Kidney (tissue), 22 donors: ENCODE results near the gene AHSG. TPM values are rescaled to one million over a fixed set of nuclear protein-coding genes. Genes with fewer than 3 reads are reported as not detected.

Source experiments
- DNase-seq, 5 donors: peaks; one replicate each; pipeline ENCODE4 v3.0.0-alpha.2; 2013 to 2020
- FAIRE-seq: peaks from 2 replicates; lab custom pipeline; 2012; peaks lifted over from hg19 to GRCh38; lab: Jason Lieb, UNC
- H3K27ac ChIP-seq, 2 donors: one replicate each; pipeline ENCODE4 v1.7.0; 2013; ENCODE audit warnings: low read depth in 2 of 2, low read length in 2 of 2, inconsistent platforms in 1 of 2
- H3K27me3 ChIP-seq: one replicate; pipeline ENCODE4 v1.7.1; 2013; ENCODE audit warnings: low read length, inconsistent platforms; ENCODE audit not compliant: control insufficient read depth, insufficient read depth
- H3K36me3 ChIP-seq, 3 donors: one replicate each; pipeline versions ENCODE4 v1.7.0 to v1.7.1; 2013; ENCODE audit warnings: low read length in 3 of 3, control low read depth in 1 of 3, inconsistent platforms in 1 of 3; ENCODE audit not compliant: insufficient read depth in 3 of 3, control insufficient read depth in 2 of 3
- H3K4me1 ChIP-seq, 3 donors: one replicate each; pipeline versions ENCODE4 v1.7.0 to v1.7.1; 2013; ENCODE audit warnings: low read length in 3 of 3, inconsistent platforms in 1 of 3, low read depth in 1 of 3; ENCODE audit not compliant: control insufficient read depth in 2 of 3, insufficient read depth in 2 of 3
- H3K4me3 ChIP-seq, 3 donors: one replicate each; pipeline versions ENCODE4 v1.7.0 to v1.8.1; 2013; ENCODE audit warnings: low read length in 3 of 3, control low read depth in 1 of 3, inconsistent platforms in 1 of 3
- H3K9ac ChIP-seq, 3 donors: one replicate each; pipeline versions ENCODE4 v1.7.0 to v1.7.1; 2013; ENCODE audit warnings: low read length in 3 of 3, control low read depth in 1 of 3, inconsistent platforms in 1 of 3
- H3K9me3 ChIP-seq, 3 donors: one replicate each; pipeline versions ENCODE4 v1.7.0 to v1.7.1; 2013; ENCODE audit warnings: low read length in 3 of 3, control low read depth in 1 of 3, inconsistent platforms in 1 of 3; ENCODE audit not compliant: control insufficient read depth in 2 of 3, insufficient read depth in 1 of 3
- CTCF ChIP-seq: IDR thresholded peaks from 3 replicates; pipeline ENCODE4 v1.5.1; 2012; ENCODE audit warnings: mild to moderate bottlenecking, moderate library complexity, borderline replicate concordance; ENCODE audit not compliant: insufficient read depth; ENCODE audit errors: extremely low read depth
- intact Hi-C: fragments of 100-400 bp; cut with DNase I; formaldehyde crosslinking; loops from one replicate; pipeline ENCODE4 v1.11.1; 2022
- long read RNA-seq, 10 donors: library from polyadenylated mRNA in 1 of 10; unstranded in 1 of 10; transcript quantifications; one replicate each; pipeline ENCODE4 v2.0.0 and lab custom pipeline, GENCODE V29; 2021 to 2026
- polyA plus RNA-seq: library from polyadenylated mRNA; stranded (reverse); fragments of 350-450 nt; fragmentation: Illumina TruSeq; extraction: RNeasy Lipid Tissue Mini Kit (QIAGEN cat#74804); gene quantifications from one replicate; pipeline ENCODE4 v1.2.3, GENCODE V29; 2014; ENCODE audit warnings: low read depth, low replicate concordance; ENCODE audit not compliant: insufficient read depth
- total RNA-seq: library from RNA; stranded (reverse); fragmentation: NEBNext Ultra II Directional; extraction: Animal tissue kit (Norgen Biotek cat#: 25700); gene quantifications from one replicate; pipeline ENCODE4 v1.2.1, GENCODE V29; 2021
- donor health status: control.
- donor health status: control.
- donor health status: control.
- donor health status: control.
- donor health status: control.
- donor health status: DM: yes; HTN: yes; CAD: no.
- donor health status: Normal renal cell carcinoma (clear cell type).

Gene AHSG
- total RNA-seq = not detected
- 0.34 TPM for polyA plus RNA-seq
- long read RNA-seq, donor 1 = 0 reads
- long read RNA-seq, donor 2, transcript AHSG-202 (7 exons, 1,711 nt) = major isoform, 8 of 8 reads
- long read RNA-seq, donor 2, partial matches to known transcripts = 0 of 8 reads
- long read RNA-seq, donor 2, other reads (novel, unspliced or antisense) = 0 of 8 reads
- long read RNA-seq, donor 3, transcript AHSG-202 (7 exons, 1,711 nt) = major isoform, 8 of 9 reads
- long read RNA-seq, donor 3, partial matches to known transcripts = 0 of 9 reads
- long read RNA-seq, donor 3, other reads (novel, unspliced or antisense) = 0 of 9 reads
- long read RNA-seq, donor 4, partial matches to known transcripts = 0 of 1 reads
- long read RNA-seq, donor 4, other reads (novel, unspliced or antisense) = 0 of 1 reads
- long read RNA-seq, donor 5, transcript AHSG-202 (7 exons, 1,711 nt) = major isoform, 5 of 14 reads
- long read RNA-seq, donor 5, partial matches to known transcripts = 8 of 14 reads
- long read RNA-seq, donor 5, other reads (novel, unspliced or antisense) = 0 of 14 reads
- long read RNA-seq, donor 6 = 0 reads
- long read RNA-seq, donor 7 = 0 reads
- long read RNA-seq, donor 8 = 0 reads
- long read RNA-seq, donor 9 = 0 reads
- long read RNA-seq, donor 10 = 0 reads

- Histone ChIP-seq H3K9ac (no peak within 1 kb of the TSS), H3K4me3 (no peak within 1 kb of the TSS), H3K27me3 (no peaks in the 10 kb centered on the region), H3K36me3 (no peaks in the 10 kb centered on the region), H3K9me3 (no peaks in the 10 kb centered on the region), H3K4me1 (peaks cover 0 to 5% (median 0%) of the 10 kb centered on the region in 3 donors), H3K27ac (no peak within 1 kb of the TSS)
- intact Hi-C loops = loop anchor here (10.0 kb wide), 1 partner anchor 638 kb away; no protein-coding TSS in a partner anchor
- no peak for FAIRE-seq
- no peak for TF ChIP-seq CTCF
- DNase-seq = no peak
These were observed at the start of gene AHSG for GRCh38 chr3:186612721-186613636. AHSG (plus strand) TSS chr3:186613060; CDS start chr3:186613142, 82 bp downstream.

GRCh38 chr3:186564586-186564985 lies 48.3 kb upstream of the AHSG start:
- DNase-seq (no peak), FAIRE-seq (no peak)
- Histone ChIP-seq H3K36me3 (no peaks in the 10 kb centered on the region), H3K9ac (no peak overlapping the region), H3K9me3 (no peaks in the 10 kb centered on the region), H3K4me3 (no peak overlapping the region), H3K4me1 (peaks cover 0 to 12% (median 0%) of the 10 kb centered on the region in 3 donors), H3K27me3 (no peaks in the 10 kb centered on the region), H3K27ac (no peak overlapping the region)
- intact Hi-C loops = no loop called here
- no peak for TF ChIP-seq CTCF

DNA sequence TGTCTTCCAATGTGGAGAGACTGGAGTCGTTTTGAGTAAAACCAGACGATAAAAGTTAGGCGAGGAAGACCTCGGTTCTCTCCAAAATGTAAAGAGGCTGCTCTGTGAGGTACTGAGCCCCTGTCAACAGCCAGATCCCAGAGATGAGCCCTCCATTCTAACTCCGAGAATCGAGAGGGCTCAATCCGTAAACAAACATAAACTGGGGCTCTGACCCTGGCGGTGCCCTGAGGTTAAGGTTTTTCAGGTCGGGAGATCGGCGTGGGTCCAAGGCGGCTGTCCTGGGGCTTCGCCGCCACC lies 46.1 kb upstream of the AHSG start:
- no peaks in the 10 kb centered on the region for H3K27me3 ChIP-seq
- intact Hi-C loops = no loop called here
- H3K4me3 ChIP-seq = peak overlapping the region; percentile 79 to 93 (median 86)
- peak overlapping the region; percentile 78 to 87 (median 84) for H3K9ac ChIP-seq
- no peaks in the 10 kb centered on the region for H3K9me3 ChIP-seq
- no peaks in the 10 kb centered on the region for H3K36me3 ChIP-seq
- no peak for TF ChIP-seq CTCF
- no peak for DNase-seq
- H3K4me1 ChIP-seq = peaks cover 0 to 19% (median 0%) of the 10 kb centered on the region in 3 donors
- peak overlapping the region; percentile 61 to 85 for H3K27ac ChIP-seq
- no peak for FAIRE-seq
